ENCODE data around the gene OR13J1.
"Not testable (repeated sequence)": the region's sequence is repeated elsewhere in the genome, so short reads cannot be mapped to it uniquely, and the experiment has no call there.

The OR13J1 gene

DNA sequence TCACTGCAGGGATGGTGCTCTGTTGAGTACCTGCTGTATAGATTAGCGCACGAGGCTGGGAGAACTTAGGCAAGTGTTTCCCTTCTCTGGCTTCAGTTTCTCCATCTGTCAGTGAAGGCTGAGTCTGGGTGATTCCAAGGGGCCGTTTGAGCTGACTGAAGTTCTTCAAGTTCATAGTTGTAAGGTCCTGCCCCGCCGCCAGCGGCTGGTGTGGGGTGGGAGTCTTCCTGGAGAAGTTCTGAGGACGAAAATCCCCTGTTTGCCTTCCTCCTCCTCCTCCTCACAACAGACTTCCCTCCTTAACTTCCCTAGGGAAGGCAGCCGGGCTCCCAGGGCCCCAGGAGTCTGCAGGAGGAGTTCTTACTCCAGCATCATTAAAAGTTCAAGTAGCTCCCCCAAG lies 34.1 kb upstream of the OR13J1 start:
- DNase-seq (ENCODE audit: low spot score) = no peak

DNA sequence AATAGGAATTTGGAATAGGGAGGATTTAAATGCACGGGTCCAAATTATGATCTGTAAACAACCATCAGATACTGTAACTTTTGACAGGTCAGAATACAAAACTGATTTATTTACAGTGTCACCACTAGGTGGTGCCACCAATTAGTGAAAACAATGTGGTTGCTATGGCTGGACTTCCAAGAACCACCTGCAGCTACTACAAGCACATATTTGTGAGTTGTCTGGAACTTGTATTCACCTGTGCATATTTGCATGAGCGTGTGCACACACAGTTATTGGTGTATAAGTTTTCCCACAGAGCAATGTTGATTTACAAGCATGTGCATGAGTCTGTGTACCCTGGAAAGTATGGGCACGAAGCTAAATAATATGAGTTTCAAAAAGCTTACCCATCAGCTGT lies 32.8 kb upstream of the OR13J1 start:
- DNase-seq (ENCODE audit: low spot score) = peak; percentile 73

DNA sequence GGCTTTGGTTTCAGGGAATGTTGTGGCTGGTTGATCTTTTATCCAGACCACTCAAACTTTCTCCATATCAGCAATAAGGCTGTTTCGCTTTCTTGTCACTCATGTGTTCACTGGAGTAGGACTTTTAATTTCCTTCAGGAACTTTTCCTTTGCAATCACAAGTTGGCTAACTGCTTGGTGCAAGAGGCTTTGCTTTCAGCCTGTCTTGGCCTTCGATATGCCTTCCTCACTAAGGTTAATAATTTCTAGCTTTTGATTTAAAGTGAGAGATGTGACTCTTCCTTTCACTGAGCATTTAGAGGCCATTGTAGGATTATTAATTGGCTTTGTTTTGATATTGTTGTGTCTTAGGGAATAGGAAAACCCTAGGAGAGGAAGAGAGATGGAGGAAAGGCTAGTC lies 28.8 kb upstream of the OR13J1 start:
- no peak for DNase-seq (ENCODE audit: low spot score)

DNA sequence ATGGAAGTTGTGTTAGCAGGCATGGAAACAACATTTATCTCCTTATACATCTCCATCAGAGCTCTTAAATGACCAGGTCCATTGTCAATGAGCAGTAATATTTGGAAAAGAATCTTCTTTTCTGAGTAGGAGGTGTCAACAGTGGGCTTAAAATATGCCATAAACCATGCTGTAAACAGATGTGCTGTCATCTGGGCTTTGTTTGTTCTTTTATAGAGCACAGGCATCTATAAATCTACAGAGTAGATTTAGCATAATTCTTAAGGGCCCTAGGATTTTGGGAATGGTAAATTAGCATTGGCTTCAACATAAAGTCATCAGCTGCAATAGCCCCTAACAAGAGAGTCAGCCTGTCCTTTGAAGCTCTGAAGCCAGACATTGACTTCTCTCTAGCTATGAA lies 28.1 kb upstream of the OR13J1 start:
- DNase-seq (ENCODE audit: low spot score) = no peak

DNA sequence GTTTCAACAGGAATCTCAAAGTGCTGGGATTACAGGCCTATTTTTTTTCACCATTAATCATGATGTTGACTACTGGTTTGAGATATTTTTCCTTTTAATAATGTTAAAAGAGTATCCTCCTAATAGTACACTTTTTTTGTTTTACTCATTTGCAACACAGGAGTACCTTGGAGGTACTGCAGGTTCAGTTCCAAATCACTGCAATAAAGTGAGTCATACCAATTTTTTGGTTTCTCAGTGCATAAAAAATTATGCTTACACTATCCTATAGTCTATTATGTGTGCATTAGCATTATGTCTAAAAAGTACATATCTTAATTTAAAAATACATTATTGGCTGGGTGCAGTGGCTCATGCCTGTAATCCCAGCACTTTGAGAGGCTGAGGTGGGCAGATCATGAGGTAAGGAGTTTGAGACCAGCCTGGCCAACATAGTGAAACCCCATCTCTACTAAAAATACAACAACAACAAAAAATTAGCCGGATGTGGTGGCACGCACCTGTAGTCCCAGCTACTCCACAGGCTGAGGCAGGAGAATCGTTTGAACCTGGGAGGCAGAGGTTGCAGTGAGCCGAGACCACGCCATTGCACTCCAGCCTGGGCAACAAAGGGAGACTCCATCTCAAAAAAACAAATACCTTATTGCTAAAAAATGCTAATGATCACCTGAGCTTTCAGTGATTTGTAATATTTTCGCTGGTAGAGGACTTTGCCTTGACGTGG lies 27.3 kb upstream of the OR13J1 start:
- DNase-seq (ENCODE audit: low spot score) = not testable (repeated sequence)

DNA sequence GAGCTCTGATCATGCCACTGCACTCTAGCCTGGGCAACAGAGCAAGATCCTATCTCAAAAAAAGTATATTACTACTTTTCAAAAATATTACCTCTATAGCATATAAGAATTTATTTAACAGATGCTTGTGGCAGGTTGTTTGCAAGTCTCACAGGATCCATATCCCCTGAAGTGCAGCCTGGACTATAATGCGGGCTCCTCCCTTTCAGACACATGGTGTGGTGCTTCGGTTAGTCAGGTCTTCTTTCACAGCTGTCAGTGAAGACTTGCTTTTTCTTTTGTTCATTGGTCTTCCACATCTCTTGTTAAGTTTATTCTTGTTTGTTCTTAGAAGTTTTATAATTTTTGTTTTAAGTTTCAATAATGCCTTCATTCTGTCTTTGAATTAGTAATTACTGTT lies 26.4 kb upstream of the OR13J1 start:
- no peak for DNase-seq (ENCODE audit: low spot score)

DNA sequence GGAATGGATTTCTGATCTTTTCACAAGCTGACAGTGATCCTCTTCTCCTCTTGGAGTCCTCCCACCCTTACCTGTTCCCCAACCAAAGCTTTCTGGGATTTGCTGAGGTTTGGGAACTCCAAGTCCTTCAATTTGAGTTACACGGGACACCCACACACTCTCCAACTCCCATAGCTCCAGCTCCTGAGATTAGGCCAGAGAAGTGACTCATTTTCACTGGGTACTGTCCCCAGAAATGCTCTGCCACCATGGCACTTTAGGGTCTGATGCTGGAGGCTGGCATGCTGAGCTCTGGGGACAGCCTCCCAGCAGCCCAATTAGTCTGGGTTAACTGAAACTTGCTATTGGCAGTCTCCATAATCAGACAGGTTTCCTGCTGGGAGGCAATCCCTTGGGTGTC lies 21.9 kb upstream of the OR13J1 start:
- no peak for DNase-seq (ENCODE audit: low spot score)

DNA sequence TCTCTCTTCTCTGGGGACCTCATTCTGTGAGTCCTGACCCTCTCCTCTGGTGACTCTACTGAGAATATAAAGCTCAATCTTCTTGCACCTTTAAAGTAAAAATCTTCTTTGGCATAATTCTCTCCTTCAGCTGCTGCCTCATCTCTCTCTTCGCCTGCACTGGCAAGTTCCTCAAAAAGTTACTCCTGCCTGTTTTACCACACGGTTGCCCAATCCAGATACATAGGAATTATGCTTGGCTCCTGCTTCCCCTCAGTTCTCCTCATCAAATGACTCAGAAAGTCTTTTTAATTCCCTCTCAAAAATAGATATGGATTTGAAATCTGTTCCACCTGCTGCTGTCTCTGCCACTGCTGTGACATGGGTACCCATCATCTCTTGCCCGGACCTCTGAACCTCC lies 21.4 kb upstream of the OR13J1 start:
- DNase-seq (ENCODE audit: low spot score) = no peak

DNA sequence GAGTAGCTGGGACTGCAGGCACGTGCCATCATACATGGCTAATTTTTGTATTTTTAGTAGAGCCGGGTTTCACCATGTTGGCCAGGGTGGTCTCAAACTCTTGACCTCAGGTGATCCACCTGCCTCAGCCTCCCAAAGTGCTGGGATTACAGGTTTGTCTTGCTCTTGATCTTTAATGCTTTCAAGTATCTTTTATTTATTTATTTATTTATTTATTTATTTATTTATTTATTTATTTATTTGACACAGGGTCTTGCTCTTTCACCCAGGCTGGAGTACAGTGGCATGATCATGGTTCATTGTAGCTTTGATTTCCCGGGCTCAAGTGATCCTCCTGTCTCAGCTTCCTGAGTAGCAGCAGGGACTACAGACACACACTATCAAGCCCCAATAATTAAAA lies 14.7 kb upstream of the OR13J1 start:
- not testable (repeated sequence) for DNase-seq (ENCODE audit: low spot score)

DNA sequence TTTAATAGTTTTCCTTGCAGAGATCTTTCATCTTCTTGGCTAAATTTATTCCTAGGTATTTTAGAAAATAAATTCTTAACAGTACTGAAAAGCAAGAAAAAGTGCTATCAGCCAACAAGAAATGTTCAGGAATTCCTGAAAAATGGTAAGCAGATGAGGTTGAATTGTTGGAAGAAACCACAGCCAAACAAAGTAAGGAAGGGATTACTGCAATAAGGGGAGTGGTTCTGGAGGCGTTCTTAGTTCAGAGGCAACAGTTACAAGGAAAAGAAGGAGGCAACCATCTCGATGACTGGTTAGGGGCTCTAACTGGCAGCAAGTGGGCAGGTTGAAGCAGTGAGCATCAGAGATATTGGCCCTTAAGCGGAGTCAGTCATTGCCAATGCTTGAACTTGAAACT lies 12.8 kb upstream of the OR13J1 start:
- DNase-seq (ENCODE audit: low spot score) = no peak

DNA sequence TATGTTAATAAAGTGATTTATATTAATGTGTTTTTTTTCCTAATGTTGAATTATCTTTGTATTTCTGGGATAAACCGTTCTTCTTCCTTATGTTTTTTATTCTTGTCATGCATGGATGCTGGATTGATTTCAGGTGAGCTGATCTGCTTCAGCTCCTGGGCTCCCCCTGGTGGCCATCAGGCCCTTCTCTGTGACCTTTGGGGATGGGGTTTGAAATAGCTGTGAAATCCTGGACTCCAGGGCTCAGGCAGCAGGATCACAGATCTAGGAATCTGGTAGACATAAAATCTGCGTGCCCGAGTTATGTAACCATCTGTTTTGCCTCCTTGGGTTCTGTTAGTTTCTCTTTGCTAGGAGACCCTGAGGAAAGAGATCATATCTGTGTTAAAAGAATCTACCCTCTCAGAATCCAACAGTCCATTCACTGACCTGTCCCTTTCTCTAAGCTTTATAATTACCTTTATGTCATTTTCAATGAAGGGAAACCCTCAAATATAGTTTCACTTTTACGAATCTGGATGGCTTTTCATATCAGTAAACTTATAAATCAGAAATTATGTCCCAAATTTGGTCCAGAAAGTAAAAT lies 12.2 kb upstream of the OR13J1 start:
- peak; percentile 77 for DNase-seq (ENCODE audit: low spot score)

DNA sequence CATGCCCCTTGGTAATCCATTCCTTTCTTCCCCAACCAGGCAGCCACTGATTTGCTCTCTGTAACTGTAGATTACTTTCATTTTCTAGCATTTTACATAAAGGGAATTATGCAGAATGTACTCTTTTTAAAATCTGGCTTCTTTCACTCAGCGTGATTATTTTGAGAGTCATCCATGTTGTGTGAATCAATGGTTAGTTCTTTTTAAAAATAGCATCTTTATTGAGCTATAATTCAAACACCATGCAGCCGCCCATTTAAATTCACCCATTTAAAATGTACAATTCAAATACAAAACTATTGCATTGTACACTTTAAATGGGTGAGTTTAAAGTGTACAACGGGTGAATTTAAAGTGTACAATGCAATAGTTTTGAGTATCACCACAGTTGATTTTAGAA lies 2.3 kb upstream of the OR13J1 start:
- no peak for DNase-seq (ENCODE audit: low spot score)

DNA sequence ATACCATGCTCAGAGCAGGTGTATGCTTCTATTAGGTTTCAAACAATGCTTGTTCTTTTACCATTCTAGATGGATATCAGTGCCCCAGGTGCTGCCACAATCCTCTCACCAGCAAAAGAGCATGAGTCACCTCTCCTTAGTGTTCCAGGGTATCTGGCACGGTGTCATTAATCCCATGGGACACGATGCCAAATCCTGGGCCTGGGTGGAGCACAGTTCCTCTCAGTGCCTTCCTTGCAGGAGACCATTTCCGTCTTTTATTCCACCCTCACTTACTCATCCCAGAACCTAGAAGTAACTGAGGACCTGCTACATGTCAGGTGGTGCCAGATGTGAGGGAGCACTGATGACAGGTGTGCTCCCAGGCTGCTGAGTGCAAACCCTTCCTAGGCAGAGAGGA lies 1.3 kb upstream of the OR13J1 start:
- no peak for DNase-seq (ENCODE audit: low spot score)

DNA sequence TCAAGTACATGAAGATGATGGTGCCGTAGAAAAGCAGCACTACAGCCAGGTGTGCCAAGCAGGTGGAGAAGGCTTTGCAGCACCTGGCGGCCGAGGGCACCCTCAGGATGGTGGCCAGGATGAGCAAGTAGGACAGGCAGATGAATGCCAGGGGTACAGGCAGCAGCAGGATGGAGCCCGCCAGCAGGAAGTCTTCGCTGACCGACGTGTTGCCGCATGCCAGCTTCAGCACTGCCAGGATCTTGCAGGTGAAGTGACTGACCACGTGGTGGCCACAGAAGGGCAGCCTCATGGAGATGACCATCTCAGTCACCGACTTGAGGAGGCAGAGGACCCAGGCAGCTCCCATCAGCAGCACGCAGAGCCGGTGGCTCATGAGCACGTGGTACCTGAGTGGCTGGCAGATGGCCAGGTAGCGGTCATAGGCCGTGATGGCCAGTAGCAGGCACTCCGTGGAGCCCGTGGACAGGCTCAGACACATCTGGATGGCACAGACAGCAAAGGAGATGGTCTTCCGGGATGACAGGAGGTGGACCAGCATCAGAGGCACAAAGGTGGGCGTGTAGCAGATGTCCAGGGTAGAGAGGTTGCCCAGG lies 482 bp downstream of the OR13J1 start:
- no peak for DNase-seq (ENCODE audit: low spot score)

DNA sequence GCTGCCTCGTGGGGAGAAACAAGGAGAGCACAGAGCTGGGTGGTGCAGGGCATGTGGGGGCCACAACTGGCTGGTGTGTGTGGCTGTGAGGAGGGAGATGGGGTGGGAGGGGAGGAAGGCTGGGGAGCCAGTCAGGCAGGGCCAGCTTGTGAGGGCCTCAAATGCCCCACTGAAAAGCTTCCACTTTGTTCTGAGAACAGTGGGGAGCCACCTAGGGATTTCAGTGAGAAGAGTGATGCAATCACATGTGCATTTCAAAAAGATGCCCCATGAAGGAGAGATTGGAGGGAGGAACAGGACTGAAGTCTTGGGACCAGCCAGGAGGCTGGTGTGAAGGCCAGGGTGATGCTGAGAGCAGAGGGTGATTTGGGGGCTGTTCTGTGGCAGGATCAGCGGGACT lies 1.3 kb downstream of the OR13J1 start:
- no peak for DNase-seq (ENCODE audit: low spot score)

DNA sequence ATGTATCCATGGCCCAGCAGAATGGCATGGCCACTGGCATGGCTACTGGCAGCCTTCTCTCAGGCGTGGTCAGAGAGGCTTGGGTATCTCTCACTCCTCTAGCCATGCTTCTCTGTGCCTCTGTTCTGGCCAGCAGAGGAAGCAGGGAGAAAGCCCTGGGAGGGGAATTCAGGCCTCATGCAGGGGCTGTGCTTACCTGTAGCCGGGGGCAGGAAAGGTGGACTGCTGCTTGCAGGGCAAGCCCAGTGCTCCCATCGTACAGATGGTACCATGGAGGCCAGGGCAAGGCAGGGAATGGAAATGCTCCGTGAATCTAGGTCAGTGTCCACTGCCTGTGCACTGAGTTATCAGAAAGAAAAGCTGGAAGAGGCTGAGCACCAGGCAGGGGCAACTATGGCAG lies 2.7 kb downstream of the OR13J1 start:
- DNase-seq (ENCODE audit: low spot score) = no peak

DNA sequence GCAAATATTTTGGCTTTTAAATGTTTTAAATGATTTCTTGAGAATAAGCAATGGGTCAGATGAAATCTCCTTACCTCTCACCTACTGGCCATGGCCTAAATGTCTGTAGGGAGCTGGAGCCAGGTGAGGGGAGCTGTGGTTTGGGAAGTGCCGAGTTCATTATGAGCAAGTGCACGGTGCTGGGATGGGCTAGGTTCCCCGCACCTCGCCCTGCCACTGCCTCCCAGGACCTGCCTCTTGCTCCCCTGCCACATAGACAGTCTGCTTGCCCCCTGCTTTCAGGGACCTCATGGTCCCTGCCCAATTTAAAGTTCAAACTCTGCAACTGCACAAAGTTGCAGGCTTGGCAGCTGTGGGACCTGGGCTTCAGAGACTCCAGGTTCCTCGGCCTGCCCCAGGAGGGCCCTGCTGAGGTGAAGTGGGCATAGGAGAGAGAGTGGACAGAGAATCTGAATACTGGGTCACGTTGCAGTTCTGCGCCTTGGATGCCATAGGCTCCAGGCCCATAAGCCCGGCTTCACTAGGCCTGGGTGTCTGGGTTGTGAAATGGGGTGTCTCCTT lies 5.4 kb downstream of the OR13J1 start:
- no peak for DNase-seq (ENCODE audit: low spot score)

DNA sequence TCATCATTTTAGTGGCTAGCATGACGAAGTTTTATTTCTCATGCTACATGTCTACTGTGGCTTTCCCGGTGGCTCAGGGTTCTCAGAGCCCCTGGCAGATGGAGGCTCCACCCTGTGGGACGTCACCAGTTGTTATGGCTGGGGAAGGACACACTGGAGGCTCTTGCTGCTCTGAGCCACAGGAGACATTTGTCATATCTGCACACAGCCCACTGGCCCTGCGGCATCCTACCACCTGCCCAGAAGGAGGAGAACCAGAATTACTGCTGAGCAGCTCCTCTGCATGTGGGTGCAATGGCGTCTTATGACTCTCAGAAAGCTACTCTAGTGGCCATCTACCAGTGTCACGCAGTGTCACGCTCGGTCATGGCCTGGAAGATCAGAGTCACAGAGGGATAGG lies 6.6 kb downstream of the OR13J1 start:
- no peak for DNase-seq (ENCODE audit: low spot score)

DNA sequence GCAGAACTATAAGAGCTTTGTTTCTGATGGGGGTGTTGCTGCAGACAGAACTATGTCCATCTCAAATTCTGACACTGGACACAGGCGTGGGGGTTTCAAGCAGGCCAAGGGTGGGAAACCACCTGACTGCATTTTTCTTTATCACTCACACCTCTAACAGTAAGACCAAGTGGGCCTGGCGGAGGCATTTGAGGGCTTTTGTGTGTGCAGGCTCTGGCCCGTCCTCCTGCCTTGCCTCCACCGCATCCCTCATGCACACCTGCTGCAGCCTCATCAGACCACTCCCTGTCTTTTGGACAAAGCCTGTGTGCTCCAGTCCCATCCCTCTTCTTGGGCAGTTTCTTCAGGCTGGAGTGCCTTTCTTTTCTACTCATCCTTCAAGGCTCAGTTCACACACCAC lies 7.9 kb downstream of the OR13J1 start:
- DNase-seq (ENCODE audit: low spot score) = no peak

DNA sequence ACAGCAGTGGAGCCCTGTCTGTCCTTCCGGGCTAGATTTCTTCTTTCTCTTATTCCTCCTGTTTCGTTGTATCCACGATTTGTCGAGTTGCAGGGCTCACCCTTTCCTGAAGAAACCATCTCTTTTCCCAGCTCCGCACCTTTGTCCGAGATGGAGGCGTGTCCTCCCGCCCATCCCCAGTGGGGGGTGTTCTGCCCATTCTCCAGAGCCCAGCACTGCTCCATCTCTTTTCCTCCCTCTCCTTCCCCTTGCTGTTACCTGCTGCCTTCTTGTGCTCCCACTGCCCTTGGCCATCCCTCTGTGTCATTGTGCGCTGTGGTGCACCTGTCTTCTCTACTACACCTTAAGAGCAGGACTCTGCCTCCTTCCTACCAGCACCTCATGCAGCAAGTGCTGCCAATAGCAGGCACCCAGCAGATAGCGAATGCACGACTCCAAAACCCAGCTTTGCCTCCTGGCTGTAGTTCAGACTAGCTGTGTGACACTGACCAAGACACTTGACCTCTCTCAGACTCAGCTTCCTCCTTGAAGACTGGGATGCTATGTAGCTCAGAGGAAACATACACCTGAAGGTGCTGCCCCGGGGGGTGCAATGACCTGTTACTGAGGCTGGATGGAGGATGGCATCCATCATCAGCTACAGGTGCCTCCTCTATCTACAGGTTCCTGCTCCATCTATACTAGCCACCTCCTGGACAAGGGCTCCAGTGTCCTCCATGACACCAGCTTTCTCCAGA lies 8.9 kb downstream of the OR13J1 start:
- DNase-seq (ENCODE audit: low spot score) = no peak

DNA sequence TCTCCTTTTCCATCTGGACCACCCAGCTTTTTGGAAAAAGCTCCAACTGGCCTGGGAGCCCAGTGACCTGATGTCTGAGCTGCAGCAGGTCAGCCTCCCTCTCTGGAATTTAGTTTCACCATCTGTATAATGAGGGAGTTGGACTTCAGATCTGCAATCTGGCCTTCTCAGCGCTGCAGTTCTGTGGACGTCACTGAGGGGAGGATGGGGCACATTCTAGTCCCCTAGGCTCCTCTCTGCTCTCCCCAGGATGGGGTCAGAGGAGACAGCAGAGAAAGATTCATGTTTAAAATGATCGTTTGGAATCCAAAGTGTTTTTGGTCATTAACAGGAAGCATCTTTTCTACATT lies 10.2 kb downstream of the OR13J1 start:
- no peak for DNase-seq (ENCODE audit: low spot score)

DNA sequence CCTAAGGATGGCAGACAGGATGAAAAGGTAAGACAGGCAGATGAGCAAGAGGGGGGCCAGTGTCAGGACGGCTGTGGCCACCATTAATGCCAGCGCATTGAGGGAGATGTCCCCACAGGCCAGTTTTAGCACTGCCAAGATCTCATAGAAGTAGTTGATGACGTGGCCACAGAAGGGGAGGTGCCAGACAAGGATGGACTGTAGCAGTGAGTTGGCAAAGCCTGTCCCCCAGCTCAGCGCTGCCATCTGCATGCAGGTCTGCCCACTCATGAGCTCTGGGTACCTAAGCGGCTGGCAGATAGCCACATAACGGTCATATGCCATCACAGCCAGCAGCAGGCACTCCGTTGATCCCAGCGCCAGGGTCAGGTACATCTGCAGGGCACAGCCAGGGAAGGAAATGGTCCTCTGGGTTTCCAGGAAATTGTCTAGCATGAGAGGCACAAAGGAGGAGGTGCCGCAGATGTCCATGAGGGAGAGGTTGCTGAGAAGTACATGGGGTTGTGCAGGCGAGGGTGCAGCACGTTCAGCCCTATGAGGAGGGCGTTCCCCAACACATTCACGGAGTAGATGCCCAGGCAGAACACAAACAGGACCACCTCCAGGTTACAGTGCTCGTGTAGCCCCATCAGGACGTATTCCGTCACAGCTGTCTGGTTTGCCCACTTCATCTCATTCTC lies 10.8 kb downstream of the OR13J1 start:
- DNase-seq (ENCODE audit: low spot score) = no peak
